RCC 7860 (cell line): ENCODE results near the gene NDUFA11.
A peak's percentile ranks its signal among the peaks of the same experiment; 100 is the strongest.

ENCODE experiments used
- DNase-seq: peaks from one replicate; pipeline ENCODE4 v3.0.0-alpha.2; 2015; ENCODE audit warnings: low spot score
- FAIRE-seq: peaks from 2 replicates; lab custom pipeline; 2012; peaks lifted over from hg19 to GRCh38; lab: Jason Lieb, UNC

NDUFA11 gene

GRCh38 chr19:5910638-5910907 lies 7.0 kb upstream of the NDUFA11 start:
- FAIRE-seq (no peak), DNase-seq (no peak)

- FAIRE-seq: no peak
Observed at GRCh38 chr19:5908773-5909442, 5.3 kb upstream of the NDUFA11 start.

DNA sequence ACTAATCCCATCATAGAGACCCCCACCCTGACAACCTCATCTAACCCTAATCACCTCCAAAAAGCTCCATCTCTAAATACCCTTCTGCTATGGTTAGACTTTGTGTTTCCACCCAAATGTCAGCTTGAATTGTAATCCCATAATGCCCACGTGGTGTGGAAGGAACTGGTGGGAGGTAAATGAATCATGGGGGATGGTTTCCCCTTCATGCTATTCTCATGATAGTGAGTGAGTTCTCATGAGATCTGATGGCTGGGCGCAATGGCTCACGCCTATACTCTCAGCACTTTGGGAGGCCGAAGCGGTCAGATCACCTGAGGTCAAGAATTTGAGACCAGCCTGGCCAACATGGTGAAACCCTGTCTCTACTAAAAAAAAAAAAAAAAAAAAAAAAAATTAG lies 3.7 kb upstream of the NDUFA11 start:
- FAIRE-seq: no peak
- DNase-seq: no peak

More at GRCh38 chr19:5908773-5909442, 5.3 kb upstream of the NDUFA11 start:
- no peak for DNase-seq

DNA sequence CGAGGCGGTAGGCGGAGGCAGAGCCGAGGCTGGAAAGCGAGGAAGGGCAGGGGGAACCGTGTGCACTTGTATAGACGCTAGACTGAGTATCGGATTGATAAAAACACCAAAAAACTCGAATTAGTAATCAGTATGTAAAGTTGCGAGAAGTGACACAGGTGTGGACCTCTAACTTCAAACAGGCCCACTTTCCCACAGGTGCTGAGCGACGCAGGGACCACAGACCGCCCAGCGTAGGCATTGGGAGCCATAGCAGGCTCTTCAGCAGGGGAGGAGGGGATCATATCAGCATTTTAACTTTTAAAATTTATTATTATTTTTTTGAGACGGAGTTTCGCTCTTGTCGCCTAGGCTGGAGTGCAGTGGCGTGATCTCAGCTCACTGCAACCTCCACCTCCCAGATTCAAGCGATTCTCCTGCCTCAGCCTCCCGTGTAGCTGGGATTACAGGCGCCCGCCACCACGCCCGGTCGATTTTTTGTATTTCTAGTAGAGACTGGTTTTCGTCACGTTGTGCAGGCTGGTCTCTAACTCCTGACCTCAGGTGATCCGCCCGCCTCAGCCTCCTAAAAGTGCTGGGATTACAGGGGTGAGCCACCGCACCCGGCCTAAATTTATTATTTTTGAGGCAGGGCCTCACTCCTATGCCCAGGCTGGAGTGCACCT lies 1.7 kb upstream of the NDUFA11 start:
- FAIRE-seq (no peak), DNase-seq (no peak)

- FAIRE-seq (peak; percentile 97), DNase-seq (peak; percentile 100)
Observed at GRCh38 chr19:5904352-5905113, 943 bp upstream of the NDUFA11 start, which contains the start of gene VMAC. Gene VMAC, plus strand, starts transcription at chr19:5904872. Its CDS starts 19 bp downstream, at chr19:5904891.

DNA sequence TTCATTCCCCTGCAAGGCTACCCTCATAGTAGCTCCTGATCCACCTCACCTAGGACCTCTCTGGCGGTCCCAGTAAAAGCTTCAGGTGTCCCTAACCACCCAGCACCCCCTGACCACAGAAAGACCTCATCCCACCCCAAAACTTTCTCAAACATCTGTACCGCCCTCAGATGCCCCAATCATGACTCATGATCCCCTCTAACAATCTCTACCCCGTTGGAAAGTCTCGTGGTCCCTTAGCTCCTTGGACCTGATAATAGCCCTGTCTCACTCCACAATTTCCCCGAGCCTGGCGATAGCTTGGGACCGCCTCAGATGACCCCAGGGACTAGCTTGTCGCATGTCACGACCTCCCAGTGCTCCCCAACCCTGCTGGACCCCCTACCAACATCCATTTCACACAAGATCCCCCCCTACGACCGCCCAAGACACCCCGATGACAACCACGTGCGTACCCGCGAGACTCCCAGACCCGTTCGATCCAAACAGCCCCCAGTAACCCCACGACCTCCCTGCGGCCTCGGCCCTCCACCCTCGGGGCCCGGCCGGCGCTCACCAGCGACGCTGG lies 450 bp downstream of the NDUFA11 start:
- FAIRE-seq: no peak
- no peak for DNase-seq

- no peak for FAIRE-seq
Observed at GRCh38 chr19:5900976-5901375, 2.6 kb downstream of the NDUFA11 start.

GRCh38 chr19:5899728-5900526 lies 3.7 kb downstream of the NDUFA11 start:
- DNase-seq: no peak
- FAIRE-seq: no peak

More at GRCh38 chr19:5900976-5901375, 2.6 kb downstream of the NDUFA11 start:
- no peak for DNase-seq

- FAIRE-seq (no peak), DNase-seq (no peak)
Observed at GRCh38 chr19:5897189-5897969, 6.2 kb downstream of the NDUFA11 start.

- FAIRE-seq: no peak
- no peak for DNase-seq
Observed at GRCh38 chr19:5896365-5897076, 7.1 kb downstream of the NDUFA11 start.

- no peak for DNase-seq
- FAIRE-seq: no peak
Observed at GRCh38 chr19:5895890-5896289, 7.7 kb downstream of the NDUFA11 start.

- DNase-seq: no peak
Observed at GRCh38 chr19:5895409-5895808, 8.2 kb downstream of the NDUFA11 start.

DNA sequence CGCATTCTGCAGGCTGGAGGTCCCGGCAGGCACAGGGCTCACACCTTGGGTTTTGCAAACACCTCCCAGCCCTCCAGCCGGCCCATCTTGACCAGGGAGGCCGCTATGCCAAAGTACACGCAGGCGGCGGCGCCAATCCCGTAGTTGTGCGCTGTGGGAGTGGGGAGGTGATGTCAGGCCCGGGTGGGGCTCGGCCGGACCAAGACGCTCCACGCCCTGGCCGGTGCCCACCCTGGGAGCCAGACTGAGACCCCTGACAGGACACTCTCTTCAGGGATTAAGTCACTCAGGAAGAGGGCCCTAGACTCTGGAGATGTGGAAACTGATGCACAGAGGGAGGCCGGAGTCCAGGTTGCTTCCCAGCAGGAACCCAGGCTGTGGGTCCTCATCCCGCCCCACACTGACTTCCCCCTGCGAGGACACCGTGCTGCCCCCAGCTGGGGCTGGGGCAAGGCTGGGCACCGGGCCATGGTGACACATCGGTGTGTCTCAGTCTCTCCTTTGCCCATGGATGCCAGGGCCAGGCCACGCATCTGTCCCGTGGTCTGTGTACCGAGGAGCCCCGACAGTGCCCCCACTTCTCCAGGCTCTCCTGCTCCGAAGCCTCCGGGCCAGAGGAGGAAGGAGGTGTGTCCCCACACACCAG lies 8.8 kb downstream of the NDUFA11 start:
- no peak for FAIRE-seq

More at GRCh38 chr19:5895409-5895808, 8.2 kb downstream of the NDUFA11 start:
- no peak for FAIRE-seq

DNA sequence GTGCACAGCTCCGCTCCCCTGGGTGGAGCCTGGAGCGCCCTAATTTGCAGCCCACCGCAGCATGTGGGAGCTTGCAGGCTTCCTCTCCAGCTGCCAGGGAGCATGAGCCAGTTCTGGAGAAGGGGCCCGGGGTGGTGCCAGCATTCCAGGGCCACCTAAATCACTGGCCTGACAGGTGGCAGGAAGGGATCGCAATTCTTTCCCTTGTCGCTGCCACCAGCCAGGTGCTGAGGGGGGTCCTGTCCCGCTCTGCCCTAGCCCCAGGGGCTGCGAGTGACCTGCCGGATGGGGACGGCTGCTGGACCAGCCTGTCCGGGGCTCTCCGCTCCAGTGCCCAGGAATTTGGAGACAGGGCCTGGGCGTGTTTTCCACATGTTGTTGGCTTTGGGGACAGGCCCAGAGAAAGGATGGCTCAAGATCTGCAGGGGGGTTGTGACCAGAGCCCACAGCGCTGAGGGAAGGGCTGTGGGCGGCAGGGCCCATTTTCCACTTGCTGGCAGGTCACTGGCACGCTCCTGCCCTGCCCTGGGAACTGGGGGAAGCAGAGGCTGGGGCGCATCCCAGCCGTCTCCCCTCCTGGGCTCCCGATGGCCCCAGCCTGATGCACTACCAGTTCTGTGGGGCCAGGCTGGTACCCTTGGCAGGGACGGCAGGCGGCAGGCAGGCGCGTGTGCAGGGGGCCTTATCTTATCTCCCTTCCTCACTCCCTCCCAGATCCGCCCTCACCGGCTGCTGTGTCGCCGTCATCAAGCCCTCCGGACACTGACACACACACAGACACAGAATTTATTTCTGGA lies 9.5 kb downstream of the NDUFA11 start:
- no peak for DNase-seq

More for the DNA sequence above, 8.8 kb downstream of the NDUFA11 start:
- DNase-seq: no peak

GRCh38 chr19:5893296-5893903 lies 10.2 kb downstream of the NDUFA11 start:
- FAIRE-seq (no peak), DNase-seq (no peak)

More for the DNA sequence above, 9.5 kb downstream of the NDUFA11 start:
- no peak for FAIRE-seq

DNA sequence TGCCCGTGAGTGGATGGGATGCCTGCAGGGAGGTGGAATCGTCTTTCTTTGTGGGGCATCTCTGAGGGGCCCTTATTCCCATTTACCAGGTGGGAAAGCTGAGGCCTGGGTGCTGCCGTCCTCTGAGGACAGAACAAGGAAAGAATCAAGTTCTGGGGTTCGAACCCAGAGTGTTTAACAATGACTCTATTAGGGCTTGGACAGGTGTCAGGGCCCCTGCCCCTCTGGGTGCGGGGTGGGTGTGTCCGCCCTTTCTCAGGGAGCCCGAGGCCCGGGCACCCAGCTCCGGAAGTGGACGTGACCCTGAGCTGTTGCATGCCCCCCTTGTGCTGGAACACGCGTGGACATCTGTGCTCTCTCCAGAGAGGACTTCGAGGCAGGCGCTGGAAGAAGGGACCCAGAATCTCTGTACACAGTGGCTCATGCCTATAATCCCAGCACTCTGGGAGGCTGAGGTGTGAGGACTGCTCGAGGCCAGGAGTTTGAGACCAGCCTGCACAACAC lies 10.8 kb downstream of the NDUFA11 start:
- no peak for FAIRE-seq
- no peak for DNase-seq
